ENCODE measurements around the gene ZG16B.

DNA sequence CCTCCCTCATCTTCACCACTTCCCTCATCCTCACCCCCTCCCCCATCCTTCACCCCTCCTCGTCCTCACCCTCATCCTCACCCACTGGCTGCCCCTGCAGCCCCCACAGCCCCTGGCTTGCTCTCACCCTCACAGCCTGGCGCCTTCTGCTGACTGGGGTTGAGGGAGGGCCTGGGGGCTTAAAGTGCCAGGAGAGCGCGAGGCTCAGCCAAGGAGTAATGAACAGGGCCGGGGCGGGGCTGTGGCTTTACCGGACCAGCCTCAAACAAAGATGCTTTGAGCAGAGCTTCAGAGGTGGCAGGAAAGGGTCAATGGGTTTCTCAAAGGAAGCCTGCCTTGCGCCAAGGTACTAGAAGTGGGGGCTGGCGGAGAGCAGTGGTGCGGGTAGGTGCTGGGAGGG, 42.7 kb upstream of the ZG16B start, which contains the start of gene PRSS33:
- TF ChIP-seq, protein P1, sequence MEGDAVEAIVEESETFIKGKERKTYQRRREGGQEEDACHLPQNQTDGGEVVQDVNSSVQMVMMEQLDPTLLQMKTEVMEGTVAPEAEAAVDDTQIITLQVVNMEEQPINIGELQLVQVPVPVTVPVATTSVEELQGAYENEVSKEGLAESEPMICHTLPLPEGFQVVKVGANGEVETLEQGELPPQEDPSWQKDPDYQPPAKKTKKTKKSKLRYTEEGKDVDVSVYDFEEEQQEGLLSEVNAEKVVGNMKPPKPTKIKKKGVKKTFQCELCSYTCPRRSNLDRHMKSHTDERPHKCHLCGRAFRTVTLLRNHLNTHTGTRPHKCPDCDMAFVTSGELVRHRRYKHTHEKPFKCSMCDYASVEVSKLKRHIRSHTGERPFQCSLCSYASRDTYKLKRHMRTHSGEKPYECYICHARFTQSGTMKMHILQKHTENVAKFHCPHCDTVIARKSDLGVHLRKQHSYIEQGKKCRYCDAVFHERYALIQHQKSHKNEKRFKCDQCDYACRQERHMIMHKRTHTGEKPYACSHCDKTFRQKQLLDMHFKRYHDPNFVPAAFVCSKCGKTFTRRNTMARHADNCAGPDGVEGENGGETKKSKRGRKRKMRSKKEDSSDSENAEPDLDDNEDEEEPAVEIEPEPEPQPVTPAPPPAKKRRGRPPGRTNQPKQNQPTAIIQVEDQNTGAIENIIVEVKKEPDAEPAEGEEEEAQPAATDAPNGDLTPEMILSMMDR (IDR thresholded peaks at IDR 0.05): no peak
- TF ChIP-seq POLR2A (IDR thresholded peaks at IDR 0.05): no peak
